H9 (cell line): ENCODE data around the gene GSTA3. TPM values are rescaled to one million over a fixed set of nuclear protein-coding genes. Genes with fewer than 3 reads are reported as not detected.

Experiments used
- DNase-seq: peaks from one replicate; pipeline ENCODE4 v3.0.0-alpha.2; 2017
- H2AFZ ChIP-seq: one replicate; pipeline ENCODE4 v1.6.1; 2013; ENCODE audit warnings: mild to moderate bottlenecking, low read length, control low read depth, moderate library complexity
- H2AK5ac ChIP-seq: 2 replicates; pipeline ENCODE4 v1.6.1; 2013; ENCODE audit warnings: low read length, control low read depth, mixed read lengths; ENCODE audit not compliant: insufficient read length
- H2BK120ac ChIP-seq: one replicate; pipeline ENCODE4 v1.6.1; 2013; ENCODE audit warnings: low read depth, mild to moderate bottlenecking, low read length, control low read depth, inconsistent platforms; ENCODE audit not compliant: poor library complexity, severe bottlenecking
- H2BK12ac ChIP-seq: 2 replicates; pipeline ENCODE4 v1.6.1; 2013; ENCODE audit warnings: low read length, control low read depth, mixed read lengths, low read depth; ENCODE audit not compliant: insufficient read length
- H2BK15ac ChIP-seq: 2 replicates; pipeline ENCODE4 v1.6.1; 2013; ENCODE audit warnings: low read depth, low read length, control low read depth
- H2BK20ac ChIP-seq: one replicate; pipeline ENCODE4 v1.6.1; 2013; ENCODE audit warnings: low read depth, mild to moderate bottlenecking, low read length, control low read depth, inconsistent platforms; ENCODE audit not compliant: poor library complexity, severe bottlenecking
- H2BK5ac ChIP-seq: 2 replicates; pipeline ENCODE4 v1.6.1; 2013; ENCODE audit warnings: low read length, control low read depth, mixed read lengths; ENCODE audit not compliant: insufficient read length
- H3K14ac ChIP-seq: 2 replicates; pipeline ENCODE4 v1.6.1; 2013; ENCODE audit warnings: low read length, control low read depth; ENCODE audit not compliant: insufficient read depth
- H3K18ac ChIP-seq: 2 replicates; pipeline ENCODE4 v1.6.1; 2013; ENCODE audit warnings: low read depth, mild to moderate bottlenecking, mixed read lengths, low read length, control low read depth; ENCODE audit not compliant: insufficient read length
- H3K23ac ChIP-seq: 2 replicates; pipeline ENCODE4 v1.6.1; 2013; ENCODE audit warnings: low read length, control low read depth, mixed read lengths, low read depth; ENCODE audit not compliant: insufficient read length
- H3K23me2 ChIP-seq: 2 replicates; pipeline ENCODE4 v1.6.1; 2013; ENCODE audit warnings: low read depth, mild to moderate bottlenecking, mixed read lengths, low read length, control low read depth; ENCODE audit not compliant: insufficient read length, poor library complexity, severe bottlenecking
- H3K27ac ChIP-seq: 2 replicates; pipeline ENCODE4 v1.5.1; 2013; ENCODE audit warnings: low read length, control low read depth, mixed read lengths, low read depth; ENCODE audit not compliant: insufficient read length
- H3K27me3 ChIP-seq: 2 replicates; pipeline ENCODE4 v1.6.1; 2013; ENCODE audit warnings: low read length, control low read depth, inconsistent platforms; ENCODE audit not compliant: insufficient read depth
- H3K4ac ChIP-seq: 2 replicates; pipeline ENCODE4 v1.6.1; 2013; ENCODE audit warnings: low read depth, mild to moderate bottlenecking, control low read depth, inconsistent platforms, low read length, moderate library complexity
- H3K4me1 ChIP-seq: 2 replicates; pipeline ENCODE4 v1.6.1; 2013; ENCODE audit warnings: low read length, control low read depth, inconsistent platforms; ENCODE audit not compliant: insufficient read depth
- H3K4me2 ChIP-seq: 2 replicates; pipeline ENCODE4 v1.6.1; 2013; ENCODE audit warnings: low read length, control low read depth, mixed read lengths; ENCODE audit not compliant: insufficient read length, insufficient read depth
- H3K56ac ChIP-seq: 2 replicates; pipeline ENCODE4 v1.6.1; 2013; ENCODE audit warnings: low read depth, mild to moderate bottlenecking, mixed read lengths, low read length, control low read depth; ENCODE audit not compliant: insufficient read length
- H3K79me1 ChIP-seq: 2 replicates; pipeline ENCODE4 v1.6.1; 2013; ENCODE audit warnings: low read depth, mild to moderate bottlenecking, moderate library complexity, low read length, control low read depth, inconsistent platforms; ENCODE audit not compliant: insufficient read depth, poor library complexity, severe bottlenecking
- H3K79me2 ChIP-seq: 2 replicates; pipeline ENCODE4 v1.6.1; 2013; ENCODE audit warnings: low read length, control low read depth, inconsistent platforms; ENCODE audit not compliant: insufficient read depth
- H3K9ac ChIP-seq: 2 replicates; pipeline ENCODE4 v1.6.1; 2013; ENCODE audit warnings: low read length, control low read depth, mixed read lengths; ENCODE audit not compliant: insufficient read length; ENCODE audit errors: extremely low read depth
- H3K9me3 ChIP-seq: one replicate; pipeline ENCODE4 v1.6.1; 2013; ENCODE audit warnings: low read depth, low read length, inconsistent platforms; ENCODE audit not compliant: control insufficient read depth
- H3T11ph ChIP-seq: one replicate; pipeline ENCODE4 v1.6.1; 2013; ENCODE audit warnings: mild to moderate bottlenecking, low read length, control low read depth, inconsistent platforms
- H4K20me1 ChIP-seq: one replicate; pipeline ENCODE4 v1.6.1; 2013; ENCODE audit not compliant: control insufficient read depth, insufficient read length, insufficient read depth
- H4K5ac ChIP-seq: 2 replicates; pipeline ENCODE4 v1.6.1; 2013; ENCODE audit warnings: low read depth, mild to moderate bottlenecking, mixed read lengths, low read length, control low read depth; ENCODE audit not compliant: insufficient read length
- H4K8ac ChIP-seq: replicated peaks from 2 replicates; pipeline ENCODE4 v1.6.1; 2013; ENCODE audit warnings: low read length, control low read depth, mixed read lengths, low read depth; ENCODE audit not compliant: insufficient read length
- H4K91ac ChIP-seq: 2 replicates; pipeline ENCODE4 v1.6.1; 2013; ENCODE audit warnings: low read depth, mild to moderate bottlenecking, moderate library complexity, mixed read lengths, low read length, control low read depth; ENCODE audit not compliant: insufficient read length
- H3K27ac Mint-ChIP-seq, 3 experiments: 2 replicates in 2 of 3; 3 replicates in 1 of 3; pipeline ENCODE4 v1.8.0; 2020 to 2021; ENCODE audit warnings: mixed read lengths in 3 of 3, mild to moderate bottlenecking in 1 of 3, moderate library complexity in 1 of 3
- H3K27me3 Mint-ChIP-seq: 2 replicates; pipeline ENCODE4 v1.8.0; 2021; ENCODE audit warnings: low read depth, mild to moderate bottlenecking, moderate library complexity, mixed read lengths
- H3K36me3 Mint-ChIP-seq, 3 experiments: 2 replicates in 2 of 3; 3 replicates in 1 of 3; pipeline ENCODE4 v1.8.0; 2020 to 2021; ENCODE audit warnings: low read depth in 3 of 3, mixed read lengths in 3 of 3; ENCODE audit not compliant: insufficient read depth in 1 of 3
- H3K4me1 Mint-ChIP-seq, 2 experiments: 2 replicates each; pipeline ENCODE4 v1.8.0; 2020; ENCODE audit warnings: mixed read lengths in 2 of 2
- H3K4me3 Mint-ChIP-seq, 2 experiments: 2 replicates in 1 of 2; 3 replicates in 1 of 2; pipeline ENCODE4 v1.8.0; 2020 to 2021; ENCODE audit warnings: mild to moderate bottlenecking in 2 of 2, mixed read lengths in 2 of 2, moderate library complexity in 1 of 2
- H3K9me3 Mint-ChIP-seq, 2 experiments: 2 replicates in 1 of 2; 3 replicates in 1 of 2; pipeline ENCODE4 v1.8.0; 2020; ENCODE audit warnings: mild to moderate bottlenecking in 2 of 2, mixed read lengths in 2 of 2, moderate library complexity in 1 of 2
- WGBS: extraction: QIAGEN DNeasy Blood & Tissue Kit; methylation state at CpG from one replicate; pipeline ENCODE4 v1.1.7; 2013; ENCODE audit warnings: missing lambda C conversion rate, low lambda C conversion rate, mixed read lengths; ENCODE audit not compliant: insufficient read length; ENCODE audit errors: extremely low coverage; 5-methylcytosine and 5-hydroxymethylcytosine counted together
- total RNA-seq: library from RNA; stranded (reverse); gene quantifications from 2 replicates; pipeline ENCODE4 v1.2.1, GENCODE V29; 2021
- TF ChIP-seq, protein P1 (sequence below): fragments of 200-600 bp; sonication (generic); conservative IDR thresholded peaks from 3 replicates; pipeline ENCODE4 v1.8.0; 2021; ENCODE audit warnings: antibody characterized with exemption, mild to moderate bottlenecking

Gene GSTA3
- total RNA-seq, 1 experiment from 2014 or later, result not detected

DNA sequence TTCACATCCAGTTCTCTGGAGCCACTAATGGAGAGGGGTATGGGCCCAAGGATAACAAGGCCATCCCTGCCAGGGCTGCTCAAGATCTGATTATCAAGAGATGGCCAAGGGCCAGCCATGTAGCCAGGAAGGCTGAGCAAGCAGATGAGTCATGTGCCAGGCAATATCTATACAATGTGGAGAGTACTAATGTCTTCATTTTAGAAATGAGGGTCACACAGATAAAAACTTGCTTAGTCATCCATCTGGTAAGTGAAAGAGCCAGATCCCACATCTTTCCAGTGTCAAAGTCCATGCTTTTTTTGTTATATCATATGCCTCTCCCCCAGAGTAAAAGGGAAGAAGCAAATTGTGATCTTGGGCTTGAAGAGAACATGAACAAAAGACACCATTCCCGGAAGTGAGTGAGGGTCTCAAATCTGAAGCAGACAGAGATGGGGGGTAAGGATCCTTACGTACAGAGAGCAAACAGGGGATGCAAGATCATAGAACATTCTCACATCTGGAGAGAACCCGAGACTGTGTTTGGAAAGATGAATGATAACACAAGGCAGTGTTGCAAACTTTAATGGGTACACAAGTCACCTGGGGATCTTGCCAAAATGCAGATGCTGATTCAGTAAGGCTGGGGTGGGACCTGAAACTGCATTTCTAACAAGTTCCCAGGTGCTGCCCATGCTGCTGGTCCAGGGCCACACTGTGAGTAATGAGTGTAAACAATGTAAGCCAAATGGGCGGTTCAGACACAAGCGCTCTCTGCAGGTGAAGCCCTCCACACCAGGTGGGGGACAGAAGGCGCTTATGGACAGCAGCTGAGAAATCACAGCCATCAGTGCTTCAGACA is 20.0 kb upstream of the GSTA3 start:
- H3K4me3 Mint-ChIP-seq, result no peak overlapping the region
- TF ChIP-seq, protein P1, sequence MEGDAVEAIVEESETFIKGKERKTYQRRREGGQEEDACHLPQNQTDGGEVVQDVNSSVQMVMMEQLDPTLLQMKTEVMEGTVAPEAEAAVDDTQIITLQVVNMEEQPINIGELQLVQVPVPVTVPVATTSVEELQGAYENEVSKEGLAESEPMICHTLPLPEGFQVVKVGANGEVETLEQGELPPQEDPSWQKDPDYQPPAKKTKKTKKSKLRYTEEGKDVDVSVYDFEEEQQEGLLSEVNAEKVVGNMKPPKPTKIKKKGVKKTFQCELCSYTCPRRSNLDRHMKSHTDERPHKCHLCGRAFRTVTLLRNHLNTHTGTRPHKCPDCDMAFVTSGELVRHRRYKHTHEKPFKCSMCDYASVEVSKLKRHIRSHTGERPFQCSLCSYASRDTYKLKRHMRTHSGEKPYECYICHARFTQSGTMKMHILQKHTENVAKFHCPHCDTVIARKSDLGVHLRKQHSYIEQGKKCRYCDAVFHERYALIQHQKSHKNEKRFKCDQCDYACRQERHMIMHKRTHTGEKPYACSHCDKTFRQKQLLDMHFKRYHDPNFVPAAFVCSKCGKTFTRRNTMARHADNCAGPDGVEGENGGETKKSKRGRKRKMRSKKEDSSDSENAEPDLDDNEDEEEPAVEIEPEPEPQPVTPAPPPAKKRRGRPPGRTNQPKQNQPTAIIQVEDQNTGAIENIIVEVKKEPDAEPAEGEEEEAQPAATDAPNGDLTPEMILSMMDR, result no peak
- H2AFZ ChIP-seq, result no peak overlapping the region

More for the DNA sequence above, 20.0 kb upstream of the GSTA3 start:
- Histone ChIP-seq H2BK12ac (no peak overlapping the region), H3K79me2 (no peaks in the 10 kb centered on the region), H3K4me2 (no peak overlapping the region), H3K9me3 (no peaks in the 10 kb centered on the region), H4K8ac (no peak overlapping the region), H3K56ac (no peak overlapping the region), H2BK5ac (no peak overlapping the region), H3K79me1 (no peaks in the 10 kb centered on the region), H3K18ac (no peak overlapping the region), H3K9ac (no peak overlapping the region), H3K4ac (no peak overlapping the region), H3K27ac (no peak overlapping the region), H3K14ac (no peak overlapping the region), H4K91ac (no peak overlapping the region), H3K4me1 (peaks cover 3% of the 10 kb centered on the region; the same call in 1 of the 2 replicates), H3T11ph (no peak overlapping the region), H2AK5ac (no peak overlapping the region), H4K20me1 (no peaks in the 10 kb centered on the region), H3K27me3 (no peaks in the 10 kb centered on the region), H4K5ac (no peak overlapping the region), H3K23me2 (no peaks in the 10 kb centered on the region), H2BK20ac (no peak overlapping the region), H2BK120ac (no peak overlapping the region), H3K23ac (no peak overlapping the region), H2BK15ac (no peak overlapping the region)
- Mint-ChIP-seq H3K36me3 (peaks cover 3 to 27% (median 8%) of the 10 kb centered on the region in 3 experiments; a peak in 5 of 7 replicates), H3K4me1 (peaks cover 31 to 39% of the 10 kb centered on the region in 2 experiments), H3K27me3 (peaks cover 6% of the 10 kb centered on the region), H3K9me3 (peaks cover 7 to 17% of the 10 kb centered on the region in 2 experiments), H3K27ac (0 out of 7 replicates have a peak overlapping the region, but pooled peaks of 1 of the 3 experiments have one; percentile 5)
- DNase-seq, result no peak
- WGBS, result no CpG with 5 or more reads among the region's 6 CpGs
